ENCODE results near the gene CLNK.

GRCh38 chr4:10577018-10577417, 107.5 kb downstream of the CLNK start:
- TF ChIP-seq CTCF (IDR thresholded peaks at IDR 0.05; ENCODE audit: poor library complexity) (no peak), EZH2phosphoT487 (IDR thresholded peaks at IDR 0.05; ENCODE audit: low read depth, severe bottlenecking, unreplicated experiment) (no peak)
